GM19463 (cell line): Measurements from ENCODE around the gene CCDC107.
A peak's percentile ranks its signal among the peaks of the same experiment; 100 is the strongest.
"Not testable (repeated sequence)": the region's sequence is repeated elsewhere in the genome, so short reads cannot be mapped to it uniquely, and the experiment has no call there.

ENCODE experiments used
- ATAC-seq: cut with Tn5 transposase; IDR thresholded peaks from one replicate; pipeline ENCODE4 v1.9.1; 2021; ENCODE audit warnings: mild to moderate bottlenecking, moderate library complexity; ENCODE audit not compliant: unreplicated experiment

Gene CCDC107

GRCh38 chr9:35658137-35658967 is at the start of gene CCDC107:
Gene CCDC107 (plus strand): TSS chr9:35658292. CDS start chr9:35658380, 88 bp downstream.
- ATAC-seq, result peak; percentile 62

- no peak for ATAC-seq
Measured at GRCh38 chr9:35609001-35609819, 48.9 kb upstream of the CCDC107 start.

- no peak for ATAC-seq
Measured at GRCh38 chr9:35609820-35610163, 48.3 kb upstream of the CCDC107 start.

- ATAC-seq, result no peak
Measured at GRCh38 chr9:35611230-35611797, 46.8 kb upstream of the CCDC107 start.

GRCh38 chr9:35612066-35612465 is 46.0 kb upstream of the CCDC107 start:
- ATAC-seq, result not testable (repeated sequence)

GRCh38 chr9:35612843-35613242 is 45.2 kb upstream of the CCDC107 start:
- ATAC-seq, result no peak

GRCh38 chr9:35615981-35616680 is 42.0 kb upstream of the CCDC107 start:
- ATAC-seq, result no peak

- peak; percentile 35 for ATAC-seq
Measured at GRCh38 chr9:35616681-35617459, 41.2 kb upstream of the CCDC107 start.

GRCh38 chr9:35617548-35617947 is 40.5 kb upstream of the CCDC107 start:
- no peak for ATAC-seq

GRCh38 chr9:35618325-35618727 is 39.8 kb upstream of the CCDC107 start, which contains the start of gene CD72:
Gene CD72 (minus strand): TSS chr9:35618413. CDS start chr9:35618303, 110 bp downstream.
- no peak for ATAC-seq

GRCh38 chr9:35618854-35619799 is 39.0 kb upstream of the CCDC107 start:
- ATAC-seq, result peak; percentile 47

- ATAC-seq, result peak; percentile 67
Measured at GRCh38 chr9:35619800-35620158, 38.3 kb upstream of the CCDC107 start.

- ATAC-seq, result no peak
Measured at GRCh38 chr9:35627575-35627974, 30.5 kb upstream of the CCDC107 start.

- ATAC-seq, result no peak
Measured at GRCh38 chr9:35628389-35628991, 29.6 kb upstream of the CCDC107 start.

GRCh38 chr9:35629597-35629996 is 28.5 kb upstream of the CCDC107 start:
- ATAC-seq, result no peak

- ATAC-seq, result no peak
Measured at GRCh38 chr9:35635730-35636129, 22.4 kb upstream of the CCDC107 start.

- no peak for ATAC-seq
Measured at GRCh38 chr9:35636135-35636876, 21.8 kb upstream of the CCDC107 start.

- ATAC-seq, result not testable (repeated sequence)
Measured at GRCh38 chr9:35636877-35637246, 21.2 kb upstream of the CCDC107 start.
